ENCODE data around the gene ARRDC2. TPM values are rescaled to one million over a fixed set of nuclear protein-coding genes. Genes with fewer than 3 reads are reported as not detected.

ARRDC2 gene
- total and polyA plus RNA-seq, 10 of the 15 experiments (the other 5 are each of a cell fraction or from before 2014, with no cell fraction given): 0.48 to 10.1 (median 4.8) TPM

DNA sequence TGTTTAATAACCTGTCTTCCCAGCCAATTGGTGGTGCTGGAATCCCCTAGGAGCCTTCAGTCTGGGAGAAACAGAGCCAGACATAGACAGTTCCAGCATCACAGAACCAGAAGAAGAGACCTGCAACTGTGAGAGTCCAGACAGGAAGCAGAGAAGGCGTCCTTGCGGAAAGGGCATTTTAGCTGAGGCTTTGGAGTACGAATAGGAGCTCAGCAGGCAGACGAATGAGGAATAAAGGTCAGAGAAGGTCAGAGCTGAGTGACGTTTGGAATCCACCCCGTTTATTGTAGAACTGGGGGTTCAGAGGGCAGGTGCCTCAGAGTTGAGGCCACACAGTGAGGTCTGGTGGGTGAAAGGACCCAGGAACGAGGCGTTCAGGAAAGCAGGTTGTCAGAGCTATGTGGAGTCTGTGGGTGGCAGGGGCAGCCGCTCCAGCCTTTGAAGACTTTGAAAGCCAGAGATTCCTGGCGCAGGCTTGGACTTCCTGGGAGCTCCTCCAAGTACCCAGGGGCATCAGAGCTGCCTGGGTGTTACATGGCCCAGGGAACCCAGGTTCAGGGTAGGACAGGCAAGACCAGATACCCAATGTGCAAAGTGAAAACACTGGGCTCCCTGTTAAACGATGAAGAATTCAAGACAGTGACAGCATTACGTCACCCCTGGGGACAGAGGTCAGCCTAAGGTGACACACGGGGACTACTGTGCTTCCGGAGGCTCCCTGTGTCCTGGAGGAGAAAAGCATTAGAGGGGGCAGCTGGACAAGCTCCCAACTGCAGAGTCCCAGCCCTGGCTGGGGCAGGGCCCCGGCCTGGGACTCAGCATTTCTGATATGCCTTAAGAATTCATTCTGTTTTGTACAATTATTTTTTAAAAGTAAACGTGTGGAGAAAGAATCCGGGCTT lies 5.5 kb downstream of the ARRDC2 start:
- H3K36me3 ChIP-seq (ENCODE audit: control insufficient read depth in 2 of 2, insufficient read depth in 2 of 2, low read length in 1 of 2): peaks cover 7 to 14% of the 10 kb centered on the region in 2 experiments
- no peak for TF ChIP-seq IRF4 (IDR thresholded peaks at IDR 0.05; ENCODE audit: low read depth, low read length)
- TF ChIP-seq JUNB (IDR thresholded peaks at IDR 0.05): no peak
- TF ChIP-seq ESRRA (IDR thresholded peaks at IDR 0.05; ENCODE audit: low read length): no peak
- TF ChIP-seq, protein P1, sequence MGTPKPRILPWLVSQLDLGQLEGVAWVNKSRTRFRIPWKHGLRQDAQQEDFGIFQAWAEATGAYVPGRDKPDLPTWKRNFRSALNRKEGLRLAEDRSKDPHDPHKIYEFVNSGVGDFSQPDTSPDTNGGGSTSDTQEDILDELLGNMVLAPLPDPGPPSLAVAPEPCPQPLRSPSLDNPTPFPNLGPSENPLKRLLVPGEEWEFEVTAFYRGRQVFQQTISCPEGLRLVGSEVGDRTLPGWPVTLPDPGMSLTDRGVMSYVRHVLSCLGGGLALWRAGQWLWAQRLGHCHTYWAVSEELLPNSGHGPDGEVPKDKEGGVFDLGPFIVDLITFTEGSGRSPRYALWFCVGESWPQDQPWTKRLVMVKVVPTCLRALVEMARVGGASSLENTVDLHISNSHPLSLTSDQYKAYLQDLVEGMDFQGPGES (IDR thresholded peaks at IDR 0.05): no peak
- no peak for TF ChIP-seq NFXL1 (IDR thresholded peaks at IDR 0.05; ENCODE audit: borderline replicate concordance)
- no peak for TF ChIP-seq SMARCA5 (IDR thresholded peaks at IDR 0.05)
- TF ChIP-seq HCFC1 (IDR thresholded peaks at IDR 0.05; ENCODE audit: low read length): no peak
- no peak for TF ChIP-seq EGR1 (IDR thresholded peaks at IDR 0.05; ENCODE audit: borderline replicate concordance in 1 of 2, low read depth in 2 of 2, low read length in 2 of 2)
- TF ChIP-seq ETV6 (conservative IDR thresholded peaks at IDR 0.05 in 1 of 2, IDR thresholded peaks at IDR 0.05 in 1 of 2; ENCODE audit: borderline replicate concordance in 1 of 2, low read depth in 1 of 2): no peak
- no peak for TF ChIP-seq FOXK2 (IDR thresholded peaks at IDR 0.05)
- TF ChIP-seq, protein P2, sequence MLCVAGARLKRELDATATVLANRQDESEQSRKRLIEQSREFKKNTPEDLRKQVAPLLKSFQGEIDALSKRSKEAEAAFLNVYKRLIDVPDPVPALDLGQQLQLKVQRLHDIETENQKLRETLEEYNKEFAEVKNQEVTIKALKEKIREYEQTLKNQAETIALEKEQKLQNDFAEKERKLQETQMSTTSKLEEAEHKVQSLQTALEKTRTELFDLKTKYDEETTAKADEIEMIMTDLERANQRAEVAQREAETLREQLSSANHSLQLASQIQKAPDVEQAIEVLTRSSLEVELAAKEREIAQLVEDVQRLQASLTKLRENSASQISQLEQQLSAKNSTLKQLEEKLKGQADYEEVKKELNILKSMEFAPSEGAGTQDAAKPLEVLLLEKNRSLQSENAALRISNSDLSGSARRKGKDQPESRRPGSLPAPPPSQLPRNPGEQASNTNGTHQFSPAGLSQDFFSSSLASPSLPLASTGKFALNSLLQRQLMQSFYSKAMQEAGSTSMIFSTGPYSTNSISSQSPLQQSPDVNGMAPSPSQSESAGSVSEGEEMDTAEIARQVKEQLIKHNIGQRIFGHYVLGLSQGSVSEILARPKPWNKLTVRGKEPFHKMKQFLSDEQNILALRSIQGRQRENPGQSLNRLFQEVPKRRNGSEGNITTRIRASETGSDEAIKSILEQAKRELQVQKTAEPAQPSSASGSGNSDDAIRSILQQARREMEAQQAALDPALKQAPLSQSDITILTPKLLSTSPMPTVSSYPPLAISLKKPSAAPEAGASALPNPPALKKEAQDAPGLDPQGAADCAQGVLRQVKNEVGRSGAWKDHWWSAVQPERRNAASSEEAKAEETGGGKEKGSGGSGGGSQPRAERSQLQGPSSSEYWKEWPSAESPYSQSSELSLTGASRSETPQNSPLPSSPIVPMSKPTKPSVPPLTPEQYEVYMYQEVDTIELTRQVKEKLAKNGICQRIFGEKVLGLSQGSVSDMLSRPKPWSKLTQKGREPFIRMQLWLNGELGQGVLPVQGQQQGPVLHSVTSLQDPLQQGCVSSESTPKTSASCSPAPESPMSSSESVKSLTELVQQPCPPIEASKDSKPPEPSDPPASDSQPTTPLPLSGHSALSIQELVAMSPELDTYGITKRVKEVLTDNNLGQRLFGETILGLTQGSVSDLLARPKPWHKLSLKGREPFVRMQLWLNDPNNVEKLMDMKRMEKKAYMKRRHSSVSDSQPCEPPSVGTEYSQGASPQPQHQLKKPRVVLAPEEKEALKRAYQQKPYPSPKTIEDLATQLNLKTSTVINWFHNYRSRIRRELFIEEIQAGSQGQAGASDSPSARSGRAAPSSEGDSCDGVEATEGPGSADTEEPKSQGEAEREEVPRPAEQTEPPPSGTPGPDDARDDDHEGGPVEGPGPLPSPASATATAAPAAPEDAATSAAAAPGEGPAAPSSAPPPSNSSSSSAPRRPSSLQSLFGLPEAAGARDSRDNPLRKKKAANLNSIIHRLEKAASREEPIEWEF (IDR thresholded peaks at IDR 0.05; ENCODE audit: insufficient replicate concordance, low read depth, low read length): no peak
- no peak for ATAC-seq
- no peak overlapping the region for H3K4me2 ChIP-seq (ENCODE audit: control insufficient read depth, insufficient read depth)
- in situ Hi-C loops (cut with MboI): no loop called here
- RAD21 ChIA-PET (ENCODE audit: unreplicated experiment): no interaction called here
- H2AFZ ChIP-seq (ENCODE audit: control insufficient read depth, low read depth, low read length): no peak overlapping the region
- 76% methylated on average over 17 of the region's 17 CpGs for WGBS (ENCODE audit: insufficient coverage, insufficient replicate concordance, low lambda C conversion rate, missing lambda C conversion rate)
- H3K9me3 ChIP-seq (replicated peaks; ENCODE audit: control insufficient read depth, insufficient read depth, low read length): no peaks in the 10 kb centered on the region
- intact Hi-C loops (cut with micrococcal nuclease; ENCODE audit: unreplicated experiment): no loop called here
- no peak overlapping the region for H3K9ac ChIP-seq (ENCODE audit: control insufficient read depth, insufficient read depth, low read length)
- no peaks in the 10 kb centered on the region for H3K27me3 ChIP-seq (replicated peaks in 1 of 2; ENCODE audit: control insufficient read depth in 2 of 2, insufficient read depth in 2 of 2, low read length in 1 of 2)
- H3K4me1 ChIP-seq (ENCODE audit: control insufficient read depth, insufficient read depth, low read length): peaks cover 2% of the 10 kb centered on the region
- H4K20me1 ChIP-seq (ENCODE audit: control insufficient read depth, insufficient read depth): no peaks in the 10 kb centered on the region
- no peak for DNase-seq (ENCODE audit: low read depth, low spot score)
- FAIRE-seq: no peak
- no peak overlapping the region for H3K4me3 ChIP-seq
- POLR2A ChIA-PET: interaction anchor here (0.5 to 1.0 kb wide), 2 partner anchors 9 to 276 kb away, joined by 3 to 4 read pairs; no protein-coding TSS in a partner anchor
- CTCF ChIA-PET: interaction anchor here (0.6 to 4.8 kb wide), 2 partner anchors 43 to 453 kb away, joined by 3 to 19 read pairs; no protein-coding TSS in a partner anchor
- SMC1A ChIA-PET (ENCODE audit: uncharacterized antibody, unreplicated experiment): interaction anchor here (0.9 kb wide), 1 partner anchor 18 kb away, joined by 3 read pairs; no protein-coding TSS in a partner anchor
- no peak overlapping the region for H3K27ac ChIP-seq (ENCODE audit: control insufficient read depth, insufficient read depth)
- TSS peak; percentile 84 for BruUV-seq (replicated peaks)
- H3K79me2 ChIP-seq (ENCODE audit: control insufficient read depth, insufficient read depth, low read length): no peaks in the 10 kb centered on the region

Measured in GM12878 (cell line).